SU-DHL-6 (cell line): ENCODE results near the gene SLC12A1.

Source experiments
- H2AFZ ChIP-seq: fragments of 200-600 bp; sonication (generic); 2 replicates; pipeline ENCODE4 v1.6.1; 2014; ENCODE audit warnings: low read depth, mild to moderate bottlenecking, moderate library complexity, mixed read lengths, antibody characterized with exemption, low read length; ENCODE audit not compliant: severe bottlenecking
- H3F3A ChIP-seq: fragments of 200-600 bp; shearing (Covaris generic); 2 replicates; pipeline ENCODE4 v1.6.0; 2016; ENCODE audit warnings: antibody characterized with exemption, mild to moderate bottlenecking; ENCODE audit not compliant: insufficient read depth
- H3K27ac ChIP-seq: fragments of 200-600 bp; sonication (generic); 2 replicates; pipeline ENCODE4 v1.5.1; 2016; ENCODE audit warnings: low read depth, mild to moderate bottlenecking, low read length, moderate library complexity, mixed read lengths
- H3K27me3 ChIP-seq: fragments of 200-600 bp; sonication (generic), shearing (Covaris generic); 2 replicates; pipeline ENCODE4 v1.6.0; 2014; ENCODE audit warnings: mild to moderate bottlenecking, low read length
- H3K36me3 ChIP-seq: fragments of 200-600 bp; sonication (generic); 2 replicates; pipeline ENCODE4 v1.6.1; 2014; ENCODE audit warnings: mild to moderate bottlenecking, low read length, mixed read lengths
- H3K4me2 ChIP-seq: fragments of 300-600, 200-600 bp; shearing (Covaris generic), sonication (generic); 2 replicates; pipeline ENCODE4 v1.6.0; 2014; ENCODE audit warnings: low read length, low read depth, mild to moderate bottlenecking; ENCODE audit not compliant: poor library complexity, severe bottlenecking
- H3K4me3 ChIP-seq: fragments of 200-600 bp; sonication (generic); 2 replicates; pipeline ENCODE4 v1.5.1; 2014; ENCODE audit warnings: antibody characterized with exemption, low read length, mild to moderate bottlenecking, mixed read lengths; ENCODE audit not compliant: insufficient read depth, poor library complexity, severe bottlenecking
- H3K79me2 ChIP-seq: fragments of 200-600 bp; sonication (generic); 2 replicates; pipeline ENCODE4 v1.6.1; 2014; ENCODE audit warnings: mild to moderate bottlenecking, low read length, moderate library complexity; ENCODE audit not compliant: insufficient read depth
- H3K9ac ChIP-seq: fragments of 200-600 bp; sonication (generic); 2 replicates; pipeline ENCODE4 v1.7.0; 2014; ENCODE audit warnings: mild to moderate bottlenecking, low read length
- H3K9me2 ChIP-seq: fragments of 200-600 bp; sonication (generic); replicated peaks from 2 replicates; pipeline ENCODE4 v1.6.1; 2014; ENCODE audit warnings: low read length; ENCODE audit not compliant: insufficient read depth
- H3K9me3 ChIP-seq: fragments of 200-600 bp; sonication (generic); 2 replicates; pipeline ENCODE4 v1.6.1; 2014; ENCODE audit warnings: low read length, mixed read lengths; ENCODE audit not compliant: insufficient read depth
- H4K20me1 ChIP-seq: fragments of 200-600 bp; sonication (generic); 2 replicates; pipeline ENCODE4 v1.6.1; 2014; ENCODE audit warnings: low read depth, mild to moderate bottlenecking, antibody characterized with exemption, low read length, moderate library complexity, mixed read lengths
- CTCF ChIP-seq: fragments of 200-600 bp; sonication (generic); IDR thresholded peaks from one replicate; pipeline ENCODE4 v1.5.1; 2017; ENCODE audit warnings: antibody characterized with exemption, mild to moderate bottlenecking, low read length, moderate library complexity; ENCODE audit not compliant: insufficient read depth, poor library complexity, severe bottlenecking
- EZH2phosphoT487 ChIP-seq: fragments of 200-600 bp; sonication (generic), shearing (Covaris generic); conservative IDR thresholded peaks from 2 replicates; pipeline ENCODE4 v1.6.1; 2018; ENCODE audit warnings: mild to moderate bottlenecking, antibody characterized with exemption, low read length, moderate library complexity, mixed read lengths

Gene SLC12A1

GRCh38 chr15:48281674-48282073 is 75.6 kb downstream of the SLC12A1 start:
- Histone ChIP-seq H3K4me3 (no peak overlapping the region), H3K27ac (no peak overlapping the region), H3K4me2 (no peak overlapping the region), H3K9ac (no peak overlapping the region), H3K9me2 (no peaks in the 10 kb centered on the region), H4K20me1 (no peaks in the 10 kb centered on the region), H3F3A (no peaks in the 10 kb centered on the region), H3K9me3 (no peaks in the 10 kb centered on the region), H2AFZ (no peak overlapping the region), H3K36me3 (no peaks in the 10 kb centered on the region), H3K79me2 (no peaks in the 10 kb centered on the region), H3K27me3 (no peaks in the 10 kb centered on the region)
- TF ChIP-seq EZH2phosphoT487 (no peak), CTCF (no peak)

GRCh38 chr15:48282216-48282615 is 76.1 kb downstream of the SLC12A1 start:
- Histone ChIP-seq H3K27ac (no peak overlapping the region), H3K79me2 (no peaks in the 10 kb centered on the region), H3K9ac (no peak overlapping the region), H3K27me3 (no peaks in the 10 kb centered on the region), H4K20me1 (no peaks in the 10 kb centered on the region), H3K9me2 (no peaks in the 10 kb centered on the region), H3F3A (no peaks in the 10 kb centered on the region), H2AFZ (no peak overlapping the region), H3K9me3 (no peaks in the 10 kb centered on the region), H3K4me2 (no peak overlapping the region), H3K36me3 (no peaks in the 10 kb centered on the region), H3K4me3 (no peak overlapping the region)
- no peak for TF ChIP-seq EZH2phosphoT487
- no peak for TF ChIP-seq CTCF

GRCh38 chr15:48283396-48284145 is 77.5 kb downstream of the SLC12A1 start:
- Histone ChIP-seq H3K27ac (no peak overlapping the region), H3K27me3 (no peaks in the 10 kb centered on the region), H3K36me3 (no peaks in the 10 kb centered on the region), H2AFZ (no peak overlapping the region), H3K4me2 (no peak overlapping the region), H3K79me2 (no peaks in the 10 kb centered on the region), H3K9me2 (no peaks in the 10 kb centered on the region), H3K9ac (no peak overlapping the region), H4K20me1 (no peaks in the 10 kb centered on the region), H3K9me3 (no peaks in the 10 kb centered on the region), H3K4me3 (no peak overlapping the region), H3F3A (no peaks in the 10 kb centered on the region)
- no peak for TF ChIP-seq CTCF
- no peak for TF ChIP-seq EZH2phosphoT487
